Activated T-helper 1 cell treated with anti-CD3 and anti-CD28 coated beads, Interleukin-2, amount 50 U/mL, for 16 hours (primary cell): Measurements from ENCODE around the gene CNKSR2.

Experiments used
- DNase-seq, 2 donors: peaks; one replicate each; pipeline ENCODE4 v3.0.0-alpha.2; 2020; ENCODE audit warnings: low read depth in 1 of 2, low spot score in 1 of 2

Gene CNKSR2

GRCh38 chrX:21606002-21606401, 231.8 kb downstream of the CNKSR2 start:
- no peak for DNase-seq

GRCh38 chrX:21610168-21610567, 235.9 kb downstream of the CNKSR2 start:
- no peak for DNase-seq

- no peak for DNase-seq
These were observed 237.9 kb downstream of the CNKSR2 start for GRCh38 chrX:21612154-21612553.

- DNase-seq: no peak
These were observed 242.2 kb downstream of the CNKSR2 start for GRCh38 chrX:21616386-21616785.

- no peak for DNase-seq
These were observed 246.0 kb downstream of the CNKSR2 start for GRCh38 chrX:21620234-21620633.

GRCh38 chrX:21623778-21624501, 249.7 kb downstream of the CNKSR2 start:
- no peak for DNase-seq

- DNase-seq: no peak
These were observed 257.8 kb downstream of the CNKSR2 start for GRCh38 chrX:21632027-21632426.

- DNase-seq: no peak
These were observed 264.1 kb downstream of the CNKSR2 start for GRCh38 chrX:21638311-21638710.

GRCh38 chrX:21639775-21640174, 265.6 kb downstream of the CNKSR2 start:
- no peak for DNase-seq

- no peak for DNase-seq
These were observed 271.2 kb downstream of the CNKSR2 start for GRCh38 chrX:21645431-21645830.

- no peak for DNase-seq
These were observed 271.7 kb downstream of the CNKSR2 start for GRCh38 chrX:21645886-21646285.

GRCh38 chrX:21655901-21656586, 281.8 kb downstream of the CNKSR2 start:
- no peak for DNase-seq

GRCh38 chrX:21656587-21657317, 282.5 kb downstream of the CNKSR2 start:
- DNase-seq: no peak

GRCh38 chrX:21657318-21658151, 283.3 kb downstream of the CNKSR2 start:
- no peak for DNase-seq

- no peak for DNase-seq
These were observed 284.0 kb downstream of the CNKSR2 start, which contains the start of gene KLHL34 for GRCh38 chrX:21658152-21658737. Gene KLHL34, minus strand, starts transcription at chrX:21658330. Its CDS starts 542 bp downstream, at chrX:21657788.

- no peak for DNase-seq
These were observed 284.5 kb downstream of the CNKSR2 start for GRCh38 chrX:21658746-21659145.

GRCh38 chrX:21659320-21659719, 285.1 kb downstream of the CNKSR2 start:
- DNase-seq: no peak

GRCh38 chrX:21660156-21660555, 285.9 kb downstream of the CNKSR2 start:
- DNase-seq: no peak

- no peak for DNase-seq
These were observed 287.1 kb downstream of the CNKSR2 start for GRCh38 chrX:21661316-21661715.

- DNase-seq: no peak
These were observed 288.5 kb downstream of the CNKSR2 start for GRCh38 chrX:21662761-21663160.

- DNase-seq: no peak
These were observed 292.0 kb downstream of the CNKSR2 start for GRCh38 chrX:21666252-21666651.
